ENCODE results near the gene RBM20. TPM values are rescaled to one million over a fixed set of nuclear protein-coding genes. Genes with fewer than 3 reads are reported as not detected.

RBM20 gene
- polyA plus RNA-seq, 1 donor (not counting 4 experiments of a cell fraction or from before 2014, with no cell fraction given), result 0.01 TPM

GRCh38 chr10:110757586-110757985 is 113.5 kb downstream of the RBM20 start:
- H3K9me3 ChIP-seq (ENCODE audit: control insufficient read depth, low read depth, low read length), result no peaks in the 10 kb centered on the region
- H3K9ac ChIP-seq (ENCODE audit: control insufficient read depth, extremely low read depth, insufficient read depth, low read length), result no peak overlapping the region
- H3K4me2 ChIP-seq (ENCODE audit: control insufficient read depth, extremely low read depth, insufficient read depth, low read depth, low read length), result no peak overlapping the region
- no peaks in the 10 kb centered on the region for H4K20me1 ChIP-seq (ENCODE audit: control insufficient read depth, extremely low read depth, insufficient read depth, low read length)
- no peak overlapping the region for H3K27ac ChIP-seq (ENCODE audit: control insufficient read depth, insufficient read depth, low read length)
- no peak for FAIRE-seq
- no peaks in the 10 kb centered on the region for H3K79me2 ChIP-seq (ENCODE audit: control insufficient read depth, insufficient read depth, low read length)
- peaks cover 13% of the 10 kb centered on the region for H3K4me1 ChIP-seq (ENCODE audit: control insufficient read depth, extremely low read depth, insufficient read depth, low read length)
- no peaks in the 10 kb centered on the region for H3K9me1 ChIP-seq (ENCODE audit: control insufficient read depth, extremely low read depth, insufficient read depth, low read length)
- no peak overlapping the region for H2AFZ ChIP-seq (ENCODE audit: control insufficient read depth, low read length)
- H3K4me3 ChIP-seq (ENCODE audit: control insufficient read depth in 2 of 3, extremely low read depth in 1 of 3, insufficient read depth in 2 of 3, low read depth in 1 of 3, low read length in 3 of 3), result no peak overlapping the region
- H3K27me3 ChIP-seq (ENCODE audit: control insufficient read depth, extremely low read depth, insufficient read depth, low read length), result no peaks in the 10 kb centered on the region
- no peaks in the 10 kb centered on the region for H3K36me3 ChIP-seq (ENCODE audit: control insufficient read depth in 2 of 2, extremely low read depth in 1 of 2, insufficient read depth in 2 of 2, low read length in 2 of 2)
- dilution Hi-C loops (cut with MboI; ENCODE audit: extremely low pct_ligation_motif_present, low sequenced_read_pairs), result no loop called here
- TF ChIP-seq EZH2 (IDR thresholded peaks at IDR 0.05; ENCODE audit: low read length) (no peak), CTCF (optimal IDR thresholded peaks at IDR 0.05 in 1 of 3, IDR thresholded peaks at IDR 0.05 in 1 of 3, conservative IDR thresholded peaks at IDR 0.05 in 1 of 3; ENCODE audit: extremely low read depth in 1 of 3, insufficient read depth in 2 of 3, low read length in 3 of 3) (no peak)
- no peak for DNase-seq (ENCODE audit: low read depth, low spot score)

- H3K9me1 ChIP-seq (ENCODE audit: control insufficient read depth, extremely low read depth, insufficient read depth, low read length), result no peaks in the 10 kb centered on the region
- no peak overlapping the region for H2AFZ ChIP-seq (ENCODE audit: control insufficient read depth, low read length)
- H3K4me2 ChIP-seq (ENCODE audit: control insufficient read depth, extremely low read depth, insufficient read depth, low read depth, low read length), result no peak overlapping the region
- H3K9ac ChIP-seq (ENCODE audit: control insufficient read depth, extremely low read depth, insufficient read depth, low read length), result no peak overlapping the region
- no peak overlapping the region for H3K4me3 ChIP-seq (ENCODE audit: control insufficient read depth in 2 of 3, extremely low read depth in 1 of 3, insufficient read depth in 2 of 3, low read depth in 1 of 3, low read length in 3 of 3)
- DNase-seq (ENCODE audit: low read depth, low spot score), result no peak
- no peaks in the 10 kb centered on the region for H3K79me2 ChIP-seq (ENCODE audit: control insufficient read depth, insufficient read depth, low read length)
- H3K27ac ChIP-seq (ENCODE audit: control insufficient read depth, insufficient read depth, low read length), result no peak overlapping the region
- H3K9me3 ChIP-seq (ENCODE audit: control insufficient read depth, low read depth, low read length), result no peaks in the 10 kb centered on the region
- TF ChIP-seq CTCF (optimal IDR thresholded peaks at IDR 0.05 in 1 of 3, IDR thresholded peaks at IDR 0.05 in 1 of 3, conservative IDR thresholded peaks at IDR 0.05 in 1 of 3; ENCODE audit: extremely low read depth in 1 of 3, insufficient read depth in 2 of 3, low read length in 3 of 3) (no peak), EZH2 (IDR thresholded peaks at IDR 0.05; ENCODE audit: low read length) (no peak)
- no peaks in the 10 kb centered on the region for H3K27me3 ChIP-seq (ENCODE audit: control insufficient read depth, extremely low read depth, insufficient read depth, low read length)
- H3K36me3 ChIP-seq (ENCODE audit: control insufficient read depth in 2 of 2, extremely low read depth in 1 of 2, insufficient read depth in 2 of 2, low read length in 2 of 2), result no peaks in the 10 kb centered on the region
- dilution Hi-C loops (cut with MboI; ENCODE audit: extremely low pct_ligation_motif_present, low sequenced_read_pairs), result no loop called here
- no peak for FAIRE-seq
- H4K20me1 ChIP-seq (ENCODE audit: control insufficient read depth, extremely low read depth, insufficient read depth, low read length), result no peaks in the 10 kb centered on the region
- peaks cover 13% of the 10 kb centered on the region for H3K4me1 ChIP-seq (ENCODE audit: control insufficient read depth, extremely low read depth, insufficient read depth, low read length)
Measured at GRCh38 chr10:110758128-110758765, 114.1 kb downstream of the RBM20 start.

All from keratinocyte (primary cell).